Neural cell (in vitro differentiated cells): ENCODE measurements around the gene FNBP1. TPM values are rescaled to one million over a fixed set of nuclear protein-coding genes. Genes with fewer than 3 reads are reported as not detected.
"Not testable (repeated sequence)": the region's sequence is repeated elsewhere in the genome, so short reads cannot be mapped to it uniquely, and the experiment has no call there.

Experiments used
- H2AFZ ChIP-seq: fragments of 200-600, 300-800 bp; sonication (generic), shearing (Covaris generic); 2 replicates; pipeline ENCODE4 v1.6.0; 2014; ENCODE audit warnings: low read depth, mild to moderate bottlenecking, antibody characterized with exemption, low read length, moderate library complexity
- H3F3A ChIP-seq: fragments of 200-600 bp; shearing (Covaris generic); 2 replicates; pipeline ENCODE4 v1.6.1; 2016; ENCODE audit warnings: mild to moderate bottlenecking, moderate library complexity, mixed read lengths, antibody characterized with exemption, low read length; ENCODE audit not compliant: insufficient read depth, poor library complexity, severe bottlenecking
- H3K27ac ChIP-seq: fragments of 200-600, 300-800 bp; sonication (generic), shearing (Covaris generic); 2 replicates; pipeline ENCODE4 v1.5.1; 2014; ENCODE audit warnings: mild to moderate bottlenecking, low read length, moderate library complexity
- H3K27me3 ChIP-seq: fragments of 300-800, 200-600 bp; sonication (generic), shearing (Covaris generic); 2 replicates; pipeline ENCODE4 v1.6.0; 2014; ENCODE audit warnings: mild to moderate bottlenecking, low read depth, low read length, moderate library complexity; ENCODE audit not compliant: insufficient read depth
- H3K36me3 ChIP-seq: fragments of 300-800, 200-600 bp; sonication (generic), shearing (Covaris generic); 2 replicates; pipeline ENCODE4 v1.5.1; 2014; ENCODE audit warnings: mild to moderate bottlenecking, antibody characterized with exemption, low read length, moderate library complexity; ENCODE audit not compliant: insufficient read depth
- H3K4me2 ChIP-seq: fragments of 300-800, 200-600 bp; sonication (generic), shearing (Covaris generic); 2 replicates; pipeline ENCODE4 v1.6.0; 2014; ENCODE audit warnings: mild to moderate bottlenecking, low read length
- H3K4me3 ChIP-seq: fragments of 300-800, 200-600 bp; sonication (generic), shearing (Covaris generic); 2 replicates; pipeline ENCODE4 v1.5.1; 2014; ENCODE audit warnings: mild to moderate bottlenecking, low read length, moderate library complexity
- H3K79me2 ChIP-seq: fragments of 200-600 bp; shearing (Covaris generic); replicated peaks from 2 replicates; pipeline ENCODE4 v1.6.0; 2014; ENCODE audit warnings: mild to moderate bottlenecking, low read length, moderate library complexity; ENCODE audit not compliant: insufficient read depth
- H3K9ac ChIP-seq: fragments of 300-800, 200-600 bp; sonication (generic), shearing (Covaris generic); 2 replicates; pipeline ENCODE4 v1.6.1; 2016; ENCODE audit warnings: mild to moderate bottlenecking, low read length, mixed read lengths
- H3K9me2 ChIP-seq: fragments of 200-600 bp; shearing (Covaris generic); 2 replicates; pipeline ENCODE4 v1.6.1; 2016; ENCODE audit warnings: mild to moderate bottlenecking, low read length, mixed read lengths; ENCODE audit not compliant: insufficient read depth
- H3K9me3 ChIP-seq: fragments of 200-600, 300-800 bp; sonication (generic), shearing (Covaris generic); 2 replicates; pipeline ENCODE4 v1.6.1; 2016; ENCODE audit warnings: mild to moderate bottlenecking, mixed run types, low read length, moderate library complexity, mixed read lengths
- H4K20me1 ChIP-seq: fragments of 200-600 bp; shearing (Covaris generic); 2 replicates; pipeline ENCODE4 v1.6.1; 2016; ENCODE audit warnings: mild to moderate bottlenecking, mixed run types; ENCODE audit not compliant: insufficient read depth
- EP300 ChIP-seq: fragments of 450-650 bp; conservative IDR thresholded peaks from 2 replicates; pipeline ENCODE4 v1.6.1; 2014; ENCODE audit warnings: antibody characterized with exemption, mild to moderate bottlenecking, moderate library complexity; ENCODE audit not compliant: poor library complexity, severe bottlenecking
- EZH2 ChIP-seq: fragments of 200-600, 300-800 bp; shearing (Covaris generic), sonication (generic); IDR thresholded peaks from 2 replicates; pipeline ENCODE4 v1.6.1; 2014; ENCODE audit warnings: antibody characterized with exemption, low read length, borderline replicate concordance, mild to moderate bottlenecking; ENCODE audit not compliant: insufficient read depth, poor library complexity, severe bottlenecking
- MXI1 ChIP-seq: fragments of 450-650 bp; conservative IDR thresholded peaks from 2 replicates; pipeline ENCODE4 v1.6.1; 2014; ENCODE audit warnings: antibody characterized with exemption, mild to moderate bottlenecking; ENCODE audit not compliant: poor library complexity, severe bottlenecking
- POLR2AphosphoS5 ChIP-seq: IDR thresholded peaks from 2 replicates; pipeline ENCODE4 v1.6.1; 2012
- RAD21 ChIP-seq: fragments of 450-650 bp; conservative IDR thresholded peaks from 2 replicates; pipeline ENCODE4 v1.6.1; 2014; ENCODE audit warnings: antibody characterized with exemption, mild to moderate bottlenecking, moderate library complexity
- SMC3 ChIP-seq: fragments of 450-650 bp; conservative IDR thresholded peaks from 2 replicates; pipeline ENCODE4 v1.6.1; 2014; ENCODE audit warnings: antibody characterized with exemption, mild to moderate bottlenecking, moderate library complexity; ENCODE audit not compliant: poor library complexity
- TAF1 ChIP-seq: IDR thresholded peaks from 2 replicates; pipeline ENCODE4 v1.6.1; 2012; ENCODE audit warnings: low read depth
- polyA plus RNA-seq: library from polyadenylated mRNA; depleted of rRNA; stranded (reverse); fragments of >200 nt; gene quantifications from 2 replicates; pipeline ENCODE4 v1.2.3, GENCODE V29; 2014
- TF ChIP-seq, protein P1 (sequence below): IDR thresholded peaks from 2 replicates; pipeline ENCODE4 v1.6.1; 2012; ENCODE audit warnings: borderline replicate concordance
- TF ChIP-seq, protein P2 (sequence below): fragments of 450-650 bp; IDR thresholded peaks from 2 replicates; pipeline ENCODE4 v1.5.1; 2014; ENCODE audit warnings: antibody characterized with exemption, mild to moderate bottlenecking, moderate library complexity; ENCODE audit not compliant: poor library complexity, severe bottlenecking

The FNBP1 gene
- polyA plus RNA-seq, 1 donor from 2014 or later: 16.6 TPM

DNA sequence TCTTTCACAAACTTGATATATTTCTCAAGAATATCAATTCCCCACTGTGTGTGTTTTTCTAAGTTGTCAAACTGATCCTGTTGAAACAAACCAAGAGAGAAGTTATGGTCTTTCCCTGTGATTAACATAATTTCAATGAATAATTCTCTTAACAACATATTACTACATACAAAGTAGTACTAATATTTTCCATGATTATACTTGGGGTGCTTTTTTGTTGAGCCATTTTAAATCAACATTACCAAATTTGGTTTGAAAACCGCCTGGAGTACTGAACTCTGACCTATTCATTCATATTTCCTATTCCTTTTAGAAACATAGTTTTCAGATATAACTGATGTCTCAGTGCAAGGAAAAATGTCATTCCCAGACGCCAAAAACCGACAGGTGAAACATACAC lies 48.1 kb downstream of the FNBP1 start:
- Histone ChIP-seq H3K4me2 (no peak overlapping the region), H3K27ac (no peak overlapping the region), H3K9me3 (no peaks in the 10 kb centered on the region), H3K4me3 (no peak overlapping the region), H3K27me3 (no peaks in the 10 kb centered on the region), H3F3A (no peaks in the 10 kb centered on the region), H2AFZ (no peak overlapping the region), H3K79me2 (no peaks in the 10 kb centered on the region), H3K36me3 (no peaks in the 10 kb centered on the region), H4K20me1 (no peaks in the 10 kb centered on the region), H3K9me2 (no peaks in the 10 kb centered on the region), H3K9ac (no peak overlapping the region)
- TF ChIP-seq RAD21: no peak
- TF ChIP-seq SMC3: no peak
- no peak for TF ChIP-seq TAF1
- TF ChIP-seq EP300: no peak
- TF ChIP-seq POLR2AphosphoS5: no peak
- no peak for TF ChIP-seq MXI1
- no peak for TF ChIP-seq EZH2
- TF ChIP-seq, protein P1, sequence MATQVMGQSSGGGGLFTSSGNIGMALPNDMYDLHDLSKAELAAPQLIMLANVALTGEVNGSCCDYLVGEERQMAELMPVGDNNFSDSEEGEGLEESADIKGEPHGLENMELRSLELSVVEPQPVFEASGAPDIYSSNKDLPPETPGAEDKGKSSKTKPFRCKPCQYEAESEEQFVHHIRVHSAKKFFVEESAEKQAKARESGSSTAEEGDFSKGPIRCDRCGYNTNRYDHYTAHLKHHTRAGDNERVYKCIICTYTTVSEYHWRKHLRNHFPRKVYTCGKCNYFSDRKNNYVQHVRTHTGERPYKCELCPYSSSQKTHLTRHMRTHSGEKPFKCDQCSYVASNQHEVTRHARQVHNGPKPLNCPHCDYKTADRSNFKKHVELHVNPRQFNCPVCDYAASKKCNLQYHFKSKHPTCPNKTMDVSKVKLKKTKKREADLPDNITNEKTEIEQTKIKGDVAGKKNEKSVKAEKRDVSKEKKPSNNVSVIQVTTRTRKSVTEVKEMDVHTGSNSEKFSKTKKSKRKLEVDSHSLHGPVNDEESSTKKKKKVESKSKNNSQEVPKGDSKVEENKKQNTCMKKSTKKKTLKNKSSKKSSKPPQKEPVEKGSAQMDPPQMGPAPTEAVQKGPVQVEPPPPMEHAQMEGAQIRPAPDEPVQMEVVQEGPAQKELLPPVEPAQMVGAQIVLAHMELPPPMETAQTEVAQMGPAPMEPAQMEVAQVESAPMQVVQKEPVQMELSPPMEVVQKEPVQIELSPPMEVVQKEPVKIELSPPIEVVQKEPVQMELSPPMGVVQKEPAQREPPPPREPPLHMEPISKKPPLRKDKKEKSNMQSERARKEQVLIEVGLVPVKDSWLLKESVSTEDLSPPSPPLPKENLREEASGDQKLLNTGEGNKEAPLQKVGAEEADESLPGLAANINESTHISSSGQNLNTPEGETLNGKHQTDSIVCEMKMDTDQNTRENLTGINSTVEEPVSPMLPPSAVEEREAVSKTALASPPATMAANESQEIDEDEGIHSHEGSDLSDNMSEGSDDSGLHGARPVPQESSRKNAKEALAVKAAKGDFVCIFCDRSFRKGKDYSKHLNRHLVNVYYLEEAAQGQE: no peak
- TF ChIP-seq, protein P2, sequence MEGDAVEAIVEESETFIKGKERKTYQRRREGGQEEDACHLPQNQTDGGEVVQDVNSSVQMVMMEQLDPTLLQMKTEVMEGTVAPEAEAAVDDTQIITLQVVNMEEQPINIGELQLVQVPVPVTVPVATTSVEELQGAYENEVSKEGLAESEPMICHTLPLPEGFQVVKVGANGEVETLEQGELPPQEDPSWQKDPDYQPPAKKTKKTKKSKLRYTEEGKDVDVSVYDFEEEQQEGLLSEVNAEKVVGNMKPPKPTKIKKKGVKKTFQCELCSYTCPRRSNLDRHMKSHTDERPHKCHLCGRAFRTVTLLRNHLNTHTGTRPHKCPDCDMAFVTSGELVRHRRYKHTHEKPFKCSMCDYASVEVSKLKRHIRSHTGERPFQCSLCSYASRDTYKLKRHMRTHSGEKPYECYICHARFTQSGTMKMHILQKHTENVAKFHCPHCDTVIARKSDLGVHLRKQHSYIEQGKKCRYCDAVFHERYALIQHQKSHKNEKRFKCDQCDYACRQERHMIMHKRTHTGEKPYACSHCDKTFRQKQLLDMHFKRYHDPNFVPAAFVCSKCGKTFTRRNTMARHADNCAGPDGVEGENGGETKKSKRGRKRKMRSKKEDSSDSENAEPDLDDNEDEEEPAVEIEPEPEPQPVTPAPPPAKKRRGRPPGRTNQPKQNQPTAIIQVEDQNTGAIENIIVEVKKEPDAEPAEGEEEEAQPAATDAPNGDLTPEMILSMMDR: no peak

DNA sequence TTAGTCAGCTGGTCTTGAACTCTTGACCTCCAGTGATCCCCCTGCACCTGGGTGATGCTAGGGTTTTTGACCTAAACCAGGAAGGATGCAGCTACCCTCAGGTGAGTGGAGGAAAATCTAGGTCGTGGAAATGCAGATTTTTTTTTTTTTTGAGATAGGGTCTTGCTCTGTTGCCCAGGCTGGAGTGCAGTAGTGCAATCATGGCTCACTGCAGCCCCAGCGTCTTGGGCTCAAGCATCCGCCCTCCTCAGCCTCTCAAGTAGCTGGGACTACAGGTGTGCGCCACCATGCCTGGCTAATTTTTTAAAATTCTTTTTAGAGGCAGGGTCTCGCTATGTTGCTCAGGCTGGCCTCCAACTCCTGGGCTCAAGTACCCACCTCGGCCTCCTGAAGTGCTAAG lies 51.9 kb downstream of the FNBP1 start:
- H4K20me1 ChIP-seq, H3K27ac ChIP-seq, H3K79me2 ChIP-seq: not testable (repeated sequence)

More for the DNA sequence above, 51.9 kb downstream of the FNBP1 start:
- not testable (repeated sequence) for H3K9me2 ChIP-seq, H3K4me3 ChIP-seq, H3F3A ChIP-seq, H3K27me3 ChIP-seq, H3K36me3 ChIP-seq, H3K9ac ChIP-seq, H2AFZ ChIP-seq, H3K4me2 ChIP-seq, H3K9me3 ChIP-seq
